ENCODE results near the gene CPB1.

DNA sequence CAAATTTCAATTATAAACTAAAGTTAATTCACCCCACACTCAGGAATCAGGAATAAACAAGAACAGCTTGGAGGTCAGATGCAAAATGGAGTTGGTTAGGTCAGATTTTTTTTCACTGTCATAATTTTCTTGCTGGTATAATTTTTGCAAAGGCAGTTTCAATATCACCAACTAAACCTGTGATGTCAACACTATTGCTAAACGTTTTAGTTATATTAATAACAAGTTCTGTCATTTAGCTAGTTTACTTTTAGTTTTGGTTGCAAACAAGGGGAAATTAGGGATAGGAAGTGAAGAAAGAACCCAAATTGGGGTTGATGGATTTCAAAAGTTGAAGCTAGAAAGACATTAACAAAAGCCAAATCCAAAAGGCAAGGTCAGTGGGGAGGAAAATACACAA, 4.6 kb upstream of the CPB1 start:
- TF ChIP-seq CTCF (tag by site-specific recombination; IDR thresholded peaks at IDR 0.05) (no peak), ZNF366 (tag by site-specific recombination; conservative IDR thresholded peaks at IDR 0.05) (no peak), ZFP41 (tag by site-specific recombination; IDR thresholded peaks at IDR 0.05; ENCODE audit: borderline replicate concordance) (no peak), KLF1 (tag by site-specific recombination; IDR thresholded peaks at IDR 0.05) (no peak), SCRT1 (tag by site-specific recombination; IDR thresholded peaks at IDR 0.05; ENCODE audit: borderline replicate concordance) (no peak), TCF7L2 (IDR thresholded peaks at IDR 0.05; ENCODE audit: borderline replicate concordance, low read depth, low read length) (no peak), ZNF138 (tag by site-specific recombination; IDR thresholded peaks at IDR 0.05; ENCODE audit: borderline replicate concordance) (no peak), BCL11B (tag by site-specific recombination; IDR thresholded peaks at IDR 0.05; ENCODE audit: low read depth) (no peak), YY1 (tag by site-specific recombination; IDR thresholded peaks at IDR 0.05) (no peak)
